ENCODE measurements around the gene ARHGAP40. TPM values are rescaled to one million over a fixed set of nuclear protein-coding genes. Genes with fewer than 3 reads are reported as not detected.

The ARHGAP40 gene
- total and polyA plus RNA-seq, 2 donors (not counting 3 experiments of a cell fraction or from before 2014, with no cell fraction given), result 0.18 to 0.20 TPM

- DNase-seq (ENCODE audit: low read depth, low spot score), result no peak
- H3K9ac ChIP-seq (replicated peaks; ENCODE audit: extremely low read depth, insufficient read depth, low read length), result no peak overlapping the region
- no peaks in the 10 kb centered on the region for H3K9me1 ChIP-seq (replicated peaks; ENCODE audit: control insufficient read depth, extremely low read depth, insufficient read depth, low read length)
- H3K4me2 ChIP-seq (ENCODE audit: insufficient read depth, low read length), result no peak overlapping the region
- H3K4me1 ChIP-seq (ENCODE audit: control insufficient read depth, extremely low read depth, insufficient read depth, low read length), result no peaks in the 10 kb centered on the region
- H3K9me3 ChIP-seq (replicated peaks; ENCODE audit: control insufficient read depth, insufficient read depth, low read length), result no peaks in the 10 kb centered on the region
- intact Hi-C loops (cut with micrococcal nuclease) (no loop called here), dilution Hi-C loops (cut with MboI; ENCODE audit: extremely low pct_ligation_motif_present, low sequenced_read_pairs) (no loop called here)
- peaks cover 5 to 9% of the 10 kb centered on the region in 2 experiments for H3K36me3 ChIP-seq (ENCODE audit: control insufficient read depth in 2 of 2, extremely low read depth in 1 of 2, insufficient read depth in 2 of 2, low read length in 2 of 2)
- H3K27me3 ChIP-seq (ENCODE audit: control insufficient read depth in 2 of 2, insufficient read depth in 2 of 2, low read length in 2 of 2), result no peaks in the 10 kb centered on the region
- TF ChIP-seq POLR2AphosphoS5 (IDR thresholded peaks at IDR 0.05; ENCODE audit: insufficient read depth, low read depth, low read length), result no peak
- TF ChIP-seq FOS (IDR thresholded peaks at IDR 0.05; ENCODE audit: borderline replicate concordance, insufficient read depth, low read length), result no peak
- TF ChIP-seq EZH2 (IDR thresholded peaks at IDR 0.05; ENCODE audit: borderline replicate concordance, low read depth, low read length, severe bottlenecking), result no peak
- TF ChIP-seq MYC (IDR thresholded peaks at IDR 0.05; ENCODE audit: low read depth, low read length), result no peak
- no peak for TF ChIP-seq GATA2 (IDR thresholded peaks at IDR 0.05; ENCODE audit: insufficient read depth, insufficient read length, low read depth, low read length)
- no peak for TF ChIP-seq MAX (IDR thresholded peaks at IDR 0.05; ENCODE audit: insufficient read depth, insufficient read length)
- TF ChIP-seq POLR2A (IDR thresholded peaks at IDR 0.05; ENCODE audit: low read depth, low read length), result no peak
- TF ChIP-seq JUN (IDR thresholded peaks at IDR 0.05; ENCODE audit: borderline replicate concordance, insufficient read depth, insufficient read length, low read depth), result no peak
- no peak for TF ChIP-seq CTCF (IDR thresholded peaks at IDR 0.05; ENCODE audit: extremely low read depth in 1 of 2, insufficient read depth in 1 of 2, low read depth in 1 of 2, low read length in 2 of 2)
- no peak for FAIRE-seq
- H4K20me1 ChIP-seq (replicated peaks; ENCODE audit: control insufficient read depth, extremely low read depth, insufficient read depth, low read length), result no peaks in the 10 kb centered on the region
- no TSS peak for BruUV-seq (replicated peaks)
- no peak overlapping the region for H3K4me3 ChIP-seq (replicated peaks in 1 of 3; ENCODE audit: insufficient read depth in 1 of 3, low read depth in 1 of 3, low read length in 3 of 3)
- ChIA-PET CTCF (interaction anchor here (0.7 to 0.8 kb wide), 2 partner anchors 11 to 124 kb away, joined by 3 read pairs; no protein-coding TSS in a partner anchor), POLR2A (no interaction called here)
- H3K79me2 ChIP-seq (ENCODE audit: control insufficient read depth, insufficient read depth, low read length), result no peaks in the 10 kb centered on the region
- no peak overlapping the region for H3K27ac ChIP-seq (ENCODE audit: insufficient read depth, low read depth, low read length)
- no peak overlapping the region for H2AFZ ChIP-seq (ENCODE audit: low read depth, low read length)
Observed at GRCh38 chr20:38569747-38570525, 31.7 kb upstream of the ARHGAP40 start.

Measured in endothelial cell of umbilical vein (primary cell).